AG10803 (cell line): Measurements from ENCODE around the gene ELOVL5.

Source experiments
- DNase-seq: peaks from one replicate; pipeline ENCODE4 v3.0.0; 2010; ENCODE audit warnings: low read depth
- H3K4me3 ChIP-seq: 2 replicates; pipeline ENCODE4 v1.5.1; 2011; ENCODE audit warnings: mild to moderate bottlenecking, low read length, control low read depth
- TF ChIP-seq, protein P1 (sequence below): conservative IDR thresholded peaks from 2 replicates; pipeline ENCODE4 v1.5.1; 2011; ENCODE audit warnings: mild to moderate bottlenecking, low read length, control low read depth, inconsistent platforms

The ELOVL5 gene

DNA sequence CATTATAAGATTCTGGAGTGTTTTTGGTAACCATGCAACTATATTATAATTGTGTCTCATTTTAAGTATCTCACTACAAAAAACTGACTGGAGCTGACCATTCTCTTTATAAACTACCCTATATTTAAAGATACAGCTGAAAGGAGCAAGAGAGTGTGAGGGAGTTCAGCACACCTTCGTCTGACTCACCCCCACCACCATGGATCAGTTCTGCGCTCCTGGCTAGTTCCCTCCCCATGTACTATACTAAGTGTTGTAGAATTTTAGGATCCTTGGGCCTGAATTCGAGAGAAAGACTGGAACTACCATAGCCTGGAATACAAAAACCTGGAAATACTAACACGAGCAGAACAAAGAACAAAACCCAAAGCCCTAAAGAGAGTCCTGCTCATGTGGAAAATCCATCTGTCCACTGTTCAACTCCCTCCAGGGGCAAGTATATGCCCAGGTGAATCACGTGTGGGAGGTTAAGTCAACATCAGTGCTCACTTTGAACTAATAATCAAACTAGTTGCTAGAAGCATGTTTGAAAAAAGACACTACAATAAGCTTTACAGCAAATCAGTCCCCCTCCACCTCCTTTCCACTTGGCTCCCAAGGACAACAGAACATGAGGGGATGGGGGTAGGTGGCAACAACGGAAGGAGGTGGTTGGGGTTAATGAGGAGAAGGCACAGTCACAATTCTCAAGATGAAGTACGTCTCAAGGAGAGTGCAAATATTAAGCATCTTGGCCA is 46.8 kb downstream of the ELOVL5 start:
- TF ChIP-seq, protein P1, sequence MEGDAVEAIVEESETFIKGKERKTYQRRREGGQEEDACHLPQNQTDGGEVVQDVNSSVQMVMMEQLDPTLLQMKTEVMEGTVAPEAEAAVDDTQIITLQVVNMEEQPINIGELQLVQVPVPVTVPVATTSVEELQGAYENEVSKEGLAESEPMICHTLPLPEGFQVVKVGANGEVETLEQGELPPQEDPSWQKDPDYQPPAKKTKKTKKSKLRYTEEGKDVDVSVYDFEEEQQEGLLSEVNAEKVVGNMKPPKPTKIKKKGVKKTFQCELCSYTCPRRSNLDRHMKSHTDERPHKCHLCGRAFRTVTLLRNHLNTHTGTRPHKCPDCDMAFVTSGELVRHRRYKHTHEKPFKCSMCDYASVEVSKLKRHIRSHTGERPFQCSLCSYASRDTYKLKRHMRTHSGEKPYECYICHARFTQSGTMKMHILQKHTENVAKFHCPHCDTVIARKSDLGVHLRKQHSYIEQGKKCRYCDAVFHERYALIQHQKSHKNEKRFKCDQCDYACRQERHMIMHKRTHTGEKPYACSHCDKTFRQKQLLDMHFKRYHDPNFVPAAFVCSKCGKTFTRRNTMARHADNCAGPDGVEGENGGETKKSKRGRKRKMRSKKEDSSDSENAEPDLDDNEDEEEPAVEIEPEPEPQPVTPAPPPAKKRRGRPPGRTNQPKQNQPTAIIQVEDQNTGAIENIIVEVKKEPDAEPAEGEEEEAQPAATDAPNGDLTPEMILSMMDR, result no peak
- H3K4me3 ChIP-seq, result no peak overlapping the region
- DNase-seq, result no peak

DNA sequence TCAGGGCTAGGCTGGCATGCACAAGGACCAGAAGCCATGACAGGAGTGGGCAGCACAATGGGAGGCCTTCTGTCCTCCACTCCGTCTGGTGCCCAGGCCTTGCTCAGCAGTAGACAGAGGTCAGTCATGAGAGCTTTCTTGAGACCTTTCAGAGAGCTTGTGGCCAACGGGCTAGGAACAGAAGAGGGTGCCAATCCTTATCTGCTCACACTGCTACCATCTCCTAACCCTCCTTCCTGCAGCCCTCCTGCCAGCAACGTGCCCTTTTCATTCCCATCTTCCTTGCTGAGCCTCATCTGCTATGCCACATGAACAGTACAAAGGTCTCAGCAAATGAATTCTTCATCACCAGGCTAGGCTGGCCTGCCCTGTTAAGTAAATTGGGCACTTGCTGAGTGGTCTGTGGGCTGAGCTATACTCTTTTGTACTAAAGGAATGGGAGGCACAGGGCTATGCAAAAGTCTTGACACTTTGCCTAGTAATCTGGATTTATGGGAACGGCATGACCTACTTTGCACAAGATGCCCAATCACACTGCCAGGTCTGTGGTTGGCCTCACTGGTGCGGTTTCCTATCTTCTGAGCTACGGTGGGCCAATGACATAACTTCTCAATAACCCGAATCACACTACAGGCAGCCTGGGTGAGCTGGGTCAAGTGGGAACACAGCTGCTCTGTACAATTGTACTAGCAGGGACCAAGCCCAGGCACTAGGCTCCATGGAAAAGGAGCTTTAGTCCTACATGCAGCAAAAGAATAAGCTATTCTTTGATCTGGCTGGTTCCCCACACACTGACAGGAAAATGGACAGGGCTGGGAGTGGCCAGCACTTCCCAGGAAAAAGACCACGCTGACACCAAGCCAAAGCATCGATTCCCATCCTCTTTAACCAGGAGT is 47.8 kb downstream of the ELOVL5 start:
- peak; percentile 72 for DNase-seq
- H3K4me3 ChIP-seq, result no peak overlapping the region
- TF ChIP-seq, protein P1, result no peak

- DNase-seq, result no peak
- TF ChIP-seq, protein P1, result no peak
- no peak overlapping the region for H3K4me3 ChIP-seq
Observed at GRCh38 chr6:53299331-53300005, 49.3 kb downstream of the ELOVL5 start.

DNA sequence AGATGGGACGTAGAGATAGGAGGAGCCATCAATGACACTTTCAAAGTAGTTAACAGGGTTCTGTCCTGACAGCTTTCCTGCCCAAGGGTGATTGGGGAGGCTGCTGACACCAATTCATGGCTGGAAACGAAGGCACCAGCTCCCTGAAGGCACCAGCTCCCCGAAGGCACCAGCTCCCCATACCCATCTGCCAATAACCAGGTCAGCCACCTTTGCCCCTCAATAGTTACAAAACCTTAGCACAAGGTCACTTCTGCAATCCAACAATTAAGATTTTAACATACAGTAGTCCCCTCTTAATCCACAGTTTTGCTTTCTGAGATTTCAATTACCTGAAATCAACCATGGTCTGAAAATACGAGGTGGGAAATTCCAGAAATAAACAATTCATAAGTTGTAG is 51.7 kb downstream of the ELOVL5 start:
- DNase-seq, result no peak
- TF ChIP-seq, protein P1, result no peak
- H3K4me3 ChIP-seq, result no peak overlapping the region

- no peak for DNase-seq
- H3K4me3 ChIP-seq, result no peak overlapping the region
- TF ChIP-seq, protein P1, result no peak
Observed at GRCh38 chr6:53295176-53295575, 53.6 kb downstream of the ELOVL5 start.

GRCh38 chr6:53294611-53295010 is 54.1 kb downstream of the ELOVL5 start:
- no peak overlapping the region for H3K4me3 ChIP-seq
- DNase-seq, result peak; percentile 66
- TF ChIP-seq, protein P1, result no peak
